Measurements from ENCODE around the gene JAKMIP2.

The JAKMIP2 gene

GRCh38 chr5:147578228-147579024 lies 204.1 kb downstream of the JAKMIP2 start:
- Histone ChIP-seq H3K4me3 (ENCODE audit: low read length, poor library complexity, severe bottlenecking) (no peak overlapping the region), H3K36me3 (ENCODE audit: insufficient read depth, low read length) (no peaks in the 10 kb centered on the region), H3F3A (ENCODE audit: low read depth) (no peaks in the 10 kb centered on the region), H4K20me1 (ENCODE audit: insufficient read depth, low read length, poor library complexity, severe bottlenecking) (no peaks in the 10 kb centered on the region), H3K9me3 (ENCODE audit: insufficient read depth, low read depth, low read length) (no peaks in the 10 kb centered on the region; the same call in 1 of the 2 replicates), H2AFZ (ENCODE audit: low read length) (no peak overlapping the region), H3K9ac (ENCODE audit: low read depth, low read length, poor library complexity, severe bottlenecking) (no peak overlapping the region), H3K9me2 (replicated peaks; ENCODE audit: low read depth, low read length) (no peaks in the 10 kb centered on the region), H3K4me2 (ENCODE audit: low read depth, low read length, poor library complexity, severe bottlenecking) (no peak overlapping the region), H3K4me1 (ENCODE audit: insufficient read depth, low read length, poor library complexity, severe bottlenecking) (no peaks in the 10 kb centered on the region), H3K79me2 (ENCODE audit: insufficient read depth, low read length) (no peaks in the 10 kb centered on the region), H3K27me3 (ENCODE audit: insufficient read depth, low read length, poor library complexity, severe bottlenecking) (no peaks in the 10 kb centered on the region)
- TF ChIP-seq CTCF (conservative IDR thresholded peaks at IDR 0.05; ENCODE audit: low read length) (peak; percentile 65), EZH2phosphoT487 (IDR thresholded peaks at IDR 0.05; ENCODE audit: borderline replicate concordance) (no peak)

DNA sequence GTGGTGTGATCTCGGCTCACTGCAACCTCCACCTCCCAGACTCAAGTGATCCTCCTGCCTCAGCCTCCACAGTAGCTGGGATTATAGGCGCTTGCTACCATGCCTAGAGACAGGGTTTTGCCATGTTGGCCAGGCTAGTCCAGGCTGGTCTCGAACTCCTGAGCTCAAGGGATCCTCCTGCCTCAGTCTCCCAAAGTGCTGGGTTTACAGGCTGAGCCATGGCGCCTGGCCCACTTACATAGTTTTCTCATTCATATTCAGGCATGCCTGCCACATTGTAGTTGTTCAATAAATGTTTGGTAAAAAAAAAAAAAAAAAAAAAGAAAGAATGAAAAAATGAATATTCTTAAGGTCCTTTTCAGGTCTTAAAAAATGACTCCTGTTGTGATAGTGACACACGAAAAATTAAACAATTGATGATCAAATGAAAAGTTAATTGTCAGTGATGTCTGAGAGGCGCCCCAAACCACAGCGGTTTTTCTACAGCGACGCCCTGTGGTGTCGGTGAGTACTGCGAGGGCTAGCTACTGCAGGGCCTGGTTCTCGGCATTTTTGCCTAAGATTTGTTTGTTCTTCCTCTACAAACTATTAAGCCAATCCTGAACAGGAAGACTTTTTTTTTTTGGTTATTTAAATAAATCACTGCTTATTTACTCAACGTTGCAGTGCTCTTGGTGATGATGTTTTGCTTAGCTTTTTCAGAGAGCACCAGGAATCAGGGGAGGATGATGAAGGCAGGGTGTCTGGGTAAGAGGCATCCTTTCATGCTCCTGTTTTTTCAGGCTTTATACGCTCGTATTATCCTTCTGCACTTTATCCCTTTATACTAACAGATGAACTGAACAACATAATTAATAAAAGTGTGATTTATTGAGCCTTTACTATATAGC lies 205.6 kb downstream of the JAKMIP2 start:
- no peaks in the 10 kb centered on the region for H3F3A ChIP-seq (ENCODE audit: low read depth)
- no peaks in the 10 kb centered on the region; the same call in 1 of the 2 replicates for H3K9me3 ChIP-seq (ENCODE audit: insufficient read depth, low read depth, low read length)
- no peak overlapping the region for H3K9ac ChIP-seq (ENCODE audit: low read depth, low read length, poor library complexity, severe bottlenecking)
- H3K4me2 ChIP-seq (ENCODE audit: low read depth, low read length, poor library complexity, severe bottlenecking), result no peak overlapping the region
- no peaks in the 10 kb centered on the region for H3K36me3 ChIP-seq (ENCODE audit: insufficient read depth, low read length)
- no peaks in the 10 kb centered on the region for H3K9me2 ChIP-seq (replicated peaks; ENCODE audit: low read depth, low read length)
- no peak overlapping the region for H3K4me3 ChIP-seq (ENCODE audit: low read length, poor library complexity, severe bottlenecking)
- H4K20me1 ChIP-seq (ENCODE audit: insufficient read depth, low read length, poor library complexity, severe bottlenecking), result no peaks in the 10 kb centered on the region
- no peaks in the 10 kb centered on the region for H3K27me3 ChIP-seq (ENCODE audit: insufficient read depth, low read length, poor library complexity, severe bottlenecking)
- no peaks in the 10 kb centered on the region for H3K4me1 ChIP-seq (ENCODE audit: insufficient read depth, low read length, poor library complexity, severe bottlenecking)
- no peak overlapping the region for H2AFZ ChIP-seq (ENCODE audit: low read length)
- TF ChIP-seq CTCF (conservative IDR thresholded peaks at IDR 0.05; ENCODE audit: low read length), result peak; percentile 62
- no peak for TF ChIP-seq EZH2phosphoT487 (IDR thresholded peaks at IDR 0.05; ENCODE audit: borderline replicate concordance)
- H3K79me2 ChIP-seq (ENCODE audit: insufficient read depth, low read length), result no peaks in the 10 kb centered on the region

- no peak overlapping the region for H3K9ac ChIP-seq (ENCODE audit: low read depth, low read length, poor library complexity, severe bottlenecking)
- no peaks in the 10 kb centered on the region for H4K20me1 ChIP-seq (ENCODE audit: insufficient read depth, low read length, poor library complexity, severe bottlenecking)
- no peak overlapping the region for H3K4me2 ChIP-seq (ENCODE audit: low read depth, low read length, poor library complexity, severe bottlenecking)
- H3K27me3 ChIP-seq (ENCODE audit: insufficient read depth, low read length, poor library complexity, severe bottlenecking), result no peaks in the 10 kb centered on the region
- H3F3A ChIP-seq (ENCODE audit: low read depth), result no peaks in the 10 kb centered on the region
- no peak overlapping the region for H2AFZ ChIP-seq (ENCODE audit: low read length)
- no peaks in the 10 kb centered on the region for H3K36me3 ChIP-seq (ENCODE audit: insufficient read depth, low read length)
- H3K9me2 ChIP-seq (replicated peaks; ENCODE audit: low read depth, low read length), result no peaks in the 10 kb centered on the region
- H3K9me3 ChIP-seq (ENCODE audit: insufficient read depth, low read depth, low read length), result no peaks in the 10 kb centered on the region; the same call in 1 of the 2 replicates
- H3K4me3 ChIP-seq (ENCODE audit: low read length, poor library complexity, severe bottlenecking), result no peak overlapping the region
- TF ChIP-seq EZH2phosphoT487 (IDR thresholded peaks at IDR 0.05; ENCODE audit: borderline replicate concordance), result no peak
- H3K79me2 ChIP-seq (ENCODE audit: insufficient read depth, low read length), result no peaks in the 10 kb centered on the region
- H3K4me1 ChIP-seq (ENCODE audit: insufficient read depth, low read length, poor library complexity, severe bottlenecking), result no peaks in the 10 kb centered on the region
Observed at GRCh38 chr5:147575598-147575997, 206.9 kb downstream of the JAKMIP2 start.
